NCI-H2196 (cell line): ENCODE measurements around the gene TMEM72.

Experiments used
- DNase-seq: peaks from one replicate; lab custom pipeline; 2025; ENCODE audit not compliant: unreplicated experiment; lab: John Stamatoyannopoulos, UW

Gene TMEM72

DNA sequence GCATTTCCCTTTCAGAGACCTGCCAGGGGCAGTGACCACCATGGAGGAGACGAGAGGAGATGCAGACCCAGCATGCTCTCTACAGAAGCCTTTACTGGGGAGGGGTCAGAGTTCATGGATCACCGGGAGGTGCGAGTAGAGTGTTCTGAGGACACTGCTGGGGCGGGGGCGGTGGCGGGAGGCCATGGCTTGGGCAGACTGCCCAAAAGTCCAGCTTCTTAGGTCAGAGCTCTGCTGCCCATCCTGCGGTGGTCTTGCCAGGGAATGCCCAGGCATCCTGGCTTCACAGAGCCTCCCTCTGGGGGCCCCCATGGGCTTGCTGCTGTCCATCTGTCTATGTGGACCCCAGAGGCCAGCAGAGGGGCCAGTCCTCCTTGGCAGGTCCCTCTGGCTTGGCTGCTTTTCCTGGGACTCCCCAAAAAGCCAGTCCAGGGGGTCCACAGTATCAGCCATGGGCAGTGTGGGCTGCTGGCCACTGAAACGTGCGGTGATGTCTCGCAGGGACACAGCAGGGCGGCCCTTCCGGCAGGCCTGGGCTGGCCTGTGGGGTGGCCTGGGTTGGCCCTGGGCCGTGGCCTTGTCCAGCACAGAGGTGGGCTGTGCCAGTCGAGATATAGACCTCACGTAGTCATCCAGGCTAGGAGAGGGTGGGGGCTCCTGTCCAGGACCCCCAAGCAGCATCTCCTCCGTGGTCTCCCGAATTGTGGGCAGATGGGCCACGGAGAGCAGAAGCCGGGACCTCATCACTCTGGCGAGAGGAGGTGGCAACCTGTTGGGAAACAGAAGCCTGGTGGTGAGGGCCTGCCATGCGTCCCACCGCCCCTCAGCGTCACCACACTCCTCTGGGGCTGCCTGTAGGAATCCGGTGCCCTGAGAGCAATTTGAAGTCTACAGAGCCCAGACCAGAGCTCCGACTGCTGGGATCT, 66.4 kb downstream of the TMEM72 start:
- DNase-seq: no peak

DNA sequence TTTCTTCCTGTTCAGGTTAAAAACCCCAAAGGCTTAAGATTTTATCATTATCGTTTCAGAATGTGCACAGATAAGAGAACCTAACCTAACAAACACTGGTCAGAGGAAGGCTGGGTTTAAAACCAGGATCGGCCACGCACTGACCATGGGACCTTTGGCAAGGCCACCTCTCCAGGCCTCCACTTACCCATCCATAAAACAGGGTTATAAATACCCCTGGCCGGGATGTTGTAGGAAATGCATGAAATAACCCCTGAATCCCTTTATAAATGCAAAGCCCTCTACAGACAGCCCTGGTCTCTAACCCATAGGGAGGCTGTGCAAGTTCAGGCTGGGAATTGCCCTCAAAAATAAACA, 67.1 kb downstream of the TMEM72 start:
- DNase-seq: no peak

DNA sequence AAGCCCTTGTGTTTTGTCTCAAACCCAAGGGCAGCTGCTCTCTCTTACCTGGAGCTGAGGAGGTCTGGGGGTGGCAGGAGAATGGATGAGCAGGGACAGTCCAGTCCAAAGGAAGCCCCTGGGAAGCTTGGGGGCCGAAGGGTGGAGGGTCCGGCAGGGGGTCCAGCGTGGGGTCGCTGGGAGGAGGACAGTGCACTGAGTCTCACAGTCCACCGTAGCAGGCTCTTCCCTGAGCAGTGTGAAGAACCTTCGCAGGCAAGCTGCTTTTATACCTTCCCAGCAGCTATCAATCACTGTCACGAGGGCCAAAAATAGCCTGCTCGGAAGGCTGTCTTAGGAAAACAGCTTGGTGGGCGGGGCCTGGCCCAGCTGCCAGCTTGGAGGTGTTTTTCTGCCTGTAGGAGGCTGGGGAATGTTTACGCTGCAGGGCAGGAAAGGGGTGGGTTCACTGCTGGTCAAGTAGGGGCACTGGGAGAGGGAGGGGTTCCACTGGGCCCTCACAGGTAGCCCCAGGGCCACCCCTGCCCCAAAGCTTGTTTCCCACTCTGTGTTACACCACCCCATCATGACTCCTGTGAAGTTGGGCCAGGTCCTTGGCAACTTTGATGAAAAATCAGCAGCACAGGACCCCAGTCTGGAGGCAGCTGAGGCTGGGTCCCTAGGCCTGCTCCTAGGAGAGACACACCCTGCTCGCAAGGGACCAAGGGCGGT, 67.6 kb downstream of the TMEM72 start, which contains the start of gene DEPP1:
DEPP1 (minus strand) TSS at position 240 of the 711 bp plus-strand sequence. CDS start 779 bp downstream, outside the sequence.
- peak; percentile 79 for DNase-seq

DNA sequence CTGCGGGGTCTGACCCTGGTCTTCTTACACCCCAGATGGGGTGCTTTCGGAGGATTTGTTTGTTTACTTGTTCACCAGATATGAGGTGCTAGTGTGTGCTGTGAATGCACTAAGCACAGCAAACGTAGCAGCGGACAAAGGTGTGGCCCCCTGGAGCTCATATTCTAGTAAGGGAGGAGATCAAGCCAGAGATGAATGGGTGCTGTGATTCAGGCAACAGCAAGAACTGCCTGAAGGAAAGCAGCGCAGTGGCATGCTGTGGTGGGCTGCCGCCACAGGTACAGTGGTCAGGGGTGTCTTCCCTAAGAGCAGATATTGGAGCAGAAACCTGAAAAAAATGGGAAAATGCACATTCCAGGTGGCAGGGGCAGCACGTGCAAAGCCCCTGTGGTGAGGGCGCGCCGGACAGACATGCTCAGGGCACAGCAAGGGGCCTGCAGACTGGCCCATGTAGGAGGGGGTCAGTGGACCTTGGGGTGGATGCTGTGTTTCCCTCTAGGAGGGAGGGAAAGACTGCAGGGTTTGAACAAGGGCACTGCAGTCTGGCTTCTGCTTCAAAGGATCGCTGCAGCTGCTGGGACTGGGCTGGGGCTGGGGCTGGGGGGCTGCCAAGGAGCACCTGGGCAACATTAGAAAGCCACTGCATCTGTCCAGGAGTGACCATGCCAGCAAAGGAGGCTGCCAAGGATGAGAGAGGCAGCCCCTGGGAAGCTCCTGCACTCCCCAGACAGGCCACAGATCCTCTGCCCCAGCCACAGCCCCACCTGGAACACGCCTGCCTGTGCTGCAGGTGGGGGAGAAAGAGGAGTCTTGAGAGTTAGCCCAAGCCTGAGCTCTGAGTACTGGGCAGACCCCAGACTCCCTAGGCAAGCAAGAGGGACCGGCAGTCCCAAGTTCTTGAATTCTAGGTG, 68.4 kb downstream of the TMEM72 start:
- no peak for DNase-seq

DNA sequence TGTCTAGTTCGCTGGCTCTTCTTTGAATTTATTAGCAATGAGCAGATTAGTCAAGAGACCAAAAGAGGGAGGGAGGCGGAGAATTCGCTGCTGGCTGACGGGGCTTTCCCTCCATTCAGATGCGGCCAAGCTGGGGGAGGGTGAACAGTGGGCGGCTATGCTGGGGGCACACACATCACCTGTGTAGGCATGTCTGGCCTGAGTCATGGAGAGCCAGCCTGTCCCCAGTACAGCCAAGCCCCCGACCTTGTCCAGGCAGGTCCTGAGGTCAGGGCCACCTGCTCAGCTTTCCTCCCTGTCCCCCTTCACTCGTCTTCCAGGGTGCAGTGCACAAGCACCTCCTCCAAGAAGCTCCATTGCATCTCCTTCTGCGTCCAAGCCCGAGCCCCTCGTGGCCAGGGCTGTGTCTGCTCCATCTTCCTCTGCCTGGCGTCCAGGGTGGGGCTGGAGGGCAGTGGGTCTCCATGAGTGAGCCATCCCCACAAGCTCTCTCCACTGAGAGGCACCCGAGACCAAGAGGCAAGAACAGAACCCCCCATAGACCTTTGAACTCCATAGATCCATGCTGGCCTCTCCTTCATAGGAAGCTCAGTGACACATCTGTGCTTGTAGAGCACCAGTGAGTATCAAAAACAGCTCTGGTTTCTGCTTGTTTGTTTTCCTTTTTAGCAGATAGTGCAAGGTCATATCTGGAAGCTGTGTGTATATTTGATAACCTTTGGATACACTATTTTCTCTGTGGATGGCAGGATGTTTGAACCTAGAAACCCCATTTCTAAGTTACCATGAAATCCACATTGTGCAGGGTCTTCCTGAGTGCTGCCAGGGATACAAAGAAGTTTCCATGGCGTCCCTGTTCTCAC, 69.4 kb downstream of the TMEM72 start:
- no peak for DNase-seq

DNA sequence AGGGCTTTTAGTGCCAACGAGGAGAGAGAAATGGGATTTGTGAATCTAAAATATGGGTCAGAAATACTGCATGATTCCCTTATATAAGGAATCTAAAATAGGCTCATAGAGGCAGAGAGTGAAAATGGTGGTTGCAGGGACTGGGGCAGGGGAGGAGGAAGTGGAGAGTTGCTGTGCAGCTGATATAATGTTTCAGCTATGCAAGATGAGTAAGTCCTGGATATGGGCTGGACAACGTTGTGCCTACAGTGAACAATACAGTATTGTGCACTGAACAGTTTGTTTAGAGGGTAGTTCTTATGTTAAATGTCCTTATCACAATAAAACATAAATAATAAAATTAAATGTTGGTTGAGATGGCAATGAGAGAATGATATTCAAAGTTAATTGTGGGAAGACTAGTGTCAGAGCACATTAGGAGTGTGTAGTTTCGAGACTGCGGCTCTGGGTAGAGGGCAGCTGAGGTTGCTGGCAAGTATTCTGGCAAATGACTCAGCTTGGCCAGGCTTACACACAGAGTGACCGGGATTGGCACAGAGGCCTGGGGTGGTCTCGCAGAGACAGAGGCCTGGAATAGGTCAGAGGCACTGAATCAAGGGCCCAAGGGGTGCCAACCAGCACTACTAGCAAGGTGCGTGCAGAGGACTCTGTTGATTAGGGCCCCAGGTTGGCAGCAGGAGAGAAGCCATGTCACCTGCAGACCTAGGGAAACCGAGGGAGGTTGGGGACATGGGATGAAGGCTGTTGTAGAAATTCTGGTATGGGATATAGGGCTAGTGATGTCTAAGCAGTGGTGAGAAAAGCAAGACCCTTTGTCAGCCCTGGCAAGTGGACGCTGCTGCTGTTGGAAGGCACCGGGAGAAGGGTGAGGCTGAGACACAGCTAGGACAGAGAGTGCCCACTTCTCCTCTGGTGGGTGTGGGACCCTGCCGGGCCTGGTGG, 70.3 kb downstream of the TMEM72 start:
- peak; percentile 23 for DNase-seq

DNA sequence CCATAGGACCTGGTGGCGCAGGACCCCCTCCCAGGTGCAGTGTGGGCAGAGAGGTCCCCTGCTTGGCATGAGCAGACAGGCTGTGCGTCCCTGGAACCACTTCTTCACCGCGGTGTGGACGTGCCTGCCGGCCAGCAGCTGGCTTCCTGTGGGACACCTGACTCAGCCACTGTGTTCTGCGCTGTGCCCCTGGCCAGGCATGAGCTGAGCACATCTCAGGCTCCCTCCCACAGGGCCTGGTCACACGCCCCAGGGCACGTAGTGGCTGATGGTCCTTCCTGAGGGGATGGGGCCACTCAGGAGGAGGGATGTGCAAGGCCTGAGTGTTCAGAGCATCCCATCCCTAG, 71.0 kb downstream of the TMEM72 start:
- DNase-seq: no peak

DNA sequence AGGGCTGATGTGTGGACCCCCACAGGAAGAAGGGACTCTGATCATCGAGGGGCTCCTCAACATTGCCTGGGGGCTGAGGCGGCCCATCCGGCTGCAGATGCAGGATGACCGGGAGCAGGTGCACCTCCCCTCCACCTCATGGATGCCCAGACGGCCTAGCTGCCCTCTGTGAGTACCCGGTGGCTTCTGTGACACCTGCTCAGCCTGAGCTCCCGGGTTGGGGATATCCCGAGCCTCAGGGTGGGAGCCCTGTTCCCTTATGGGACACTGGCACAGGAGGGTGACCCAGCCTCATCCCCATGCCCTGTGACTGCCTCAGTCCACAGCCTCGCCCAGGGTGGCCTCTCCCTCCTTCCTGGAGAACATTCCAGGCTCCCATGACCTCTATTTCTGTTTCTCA, 71.4 kb downstream of the TMEM72 start:
- no peak for DNase-seq

DNA sequence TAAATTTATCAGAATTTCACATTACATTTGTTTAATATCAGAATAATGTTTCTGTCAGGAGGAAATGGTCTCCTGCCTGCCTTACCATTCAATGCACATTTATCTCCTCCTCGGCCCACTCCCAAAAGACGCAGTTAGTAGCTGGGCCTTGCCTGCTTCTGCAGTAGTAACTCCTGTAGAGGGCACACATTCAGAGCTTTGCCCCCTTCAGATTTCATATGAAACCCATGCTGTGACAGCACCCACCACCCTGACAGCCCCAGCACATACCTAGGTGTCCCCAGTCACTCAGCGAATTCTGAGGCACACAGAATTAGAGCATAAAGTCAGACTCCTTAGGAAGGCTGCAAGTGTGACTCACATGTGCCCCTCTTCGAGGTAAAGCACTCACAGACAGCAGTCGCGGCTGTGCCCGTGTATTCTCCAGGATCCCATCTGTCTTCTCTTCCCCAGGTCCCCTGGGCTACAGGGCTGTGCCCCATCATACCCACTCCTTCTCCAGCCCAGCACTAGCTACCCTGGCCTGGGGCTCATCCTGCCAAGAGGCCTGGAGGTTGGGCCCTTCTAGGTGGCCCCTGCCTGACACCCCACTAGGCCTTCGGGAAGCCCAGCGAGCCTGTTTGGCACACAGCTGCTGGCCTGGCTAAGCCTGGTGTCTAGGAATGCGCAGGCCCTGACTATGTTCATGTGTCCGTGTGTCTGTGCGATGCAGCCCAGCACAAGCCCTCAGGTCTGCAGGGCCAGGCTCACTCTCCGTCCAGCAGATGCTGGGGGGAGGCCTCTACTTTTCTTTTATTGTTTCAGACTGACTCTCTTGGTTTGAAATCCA, 72.1 kb downstream of the TMEM72 start:
- DNase-seq: no peak

DNA sequence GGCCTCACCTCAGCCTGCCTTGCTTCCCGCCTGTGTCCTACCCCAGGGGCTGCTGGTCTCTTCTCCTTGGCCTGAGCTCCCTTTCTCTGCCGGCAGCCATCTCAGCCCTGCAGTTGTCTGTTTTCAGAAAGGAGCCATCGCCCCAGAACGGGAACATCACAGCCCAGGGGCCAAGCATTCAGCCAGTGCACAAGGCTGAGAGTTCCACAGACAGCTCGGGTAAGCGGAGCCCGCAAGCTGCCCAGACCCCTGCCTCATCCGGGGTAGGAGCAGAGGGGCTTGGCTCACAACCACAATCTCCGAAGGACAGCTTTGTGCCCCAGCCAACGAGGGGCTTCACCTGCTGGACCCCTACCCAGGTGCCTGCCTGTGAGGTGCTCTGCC, 72.8 kb downstream of the TMEM72 start:
- DNase-seq: no peak

DNA sequence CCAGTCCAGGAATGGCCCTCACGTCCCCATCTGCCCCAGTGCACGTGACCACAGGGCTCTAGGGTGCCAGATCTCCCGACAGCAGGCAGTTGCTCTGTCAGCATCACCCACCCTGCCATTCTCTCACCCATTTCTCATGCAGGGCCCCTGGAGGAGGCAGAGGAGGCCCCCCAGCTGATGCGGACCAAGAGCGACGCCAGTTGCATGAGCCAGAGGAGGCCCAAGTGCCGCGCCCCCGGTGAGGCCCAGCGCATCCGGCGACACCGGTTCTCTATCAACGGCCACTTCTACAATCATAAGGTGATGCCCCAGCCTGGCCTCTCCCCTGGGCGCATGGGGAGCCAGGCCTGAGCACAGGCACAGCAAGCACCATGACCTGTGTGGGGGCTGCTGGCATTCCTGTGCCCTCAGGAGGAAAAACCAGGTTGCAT, 73.5 kb downstream of the TMEM72 start:
- no peak for DNase-seq

DNA sequence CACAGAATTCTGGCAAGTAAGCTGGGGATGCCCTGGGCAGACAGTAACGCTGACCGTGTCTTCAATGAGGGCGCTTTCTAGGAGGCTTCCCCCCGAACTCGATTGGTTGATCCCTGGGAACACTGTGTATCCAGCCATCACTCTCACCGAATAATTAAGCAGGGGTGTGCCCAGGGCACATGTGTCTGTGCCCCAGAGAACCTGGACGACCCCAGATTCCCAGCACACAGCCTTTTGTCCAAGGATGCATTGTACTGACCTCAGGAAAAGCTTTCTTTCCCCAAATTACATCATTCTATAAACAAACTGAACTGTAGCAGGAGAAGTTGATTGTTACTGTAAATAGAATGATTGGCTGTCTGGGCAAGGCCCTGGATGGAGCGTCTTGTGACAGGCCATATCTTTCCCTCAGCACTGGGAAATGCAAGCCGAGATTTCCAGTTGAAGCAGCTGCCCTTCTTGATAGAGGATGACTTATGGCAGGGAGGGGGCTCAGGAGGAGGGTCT, 74.1 kb downstream of the TMEM72 start:
- DNase-seq: no peak

DNA sequence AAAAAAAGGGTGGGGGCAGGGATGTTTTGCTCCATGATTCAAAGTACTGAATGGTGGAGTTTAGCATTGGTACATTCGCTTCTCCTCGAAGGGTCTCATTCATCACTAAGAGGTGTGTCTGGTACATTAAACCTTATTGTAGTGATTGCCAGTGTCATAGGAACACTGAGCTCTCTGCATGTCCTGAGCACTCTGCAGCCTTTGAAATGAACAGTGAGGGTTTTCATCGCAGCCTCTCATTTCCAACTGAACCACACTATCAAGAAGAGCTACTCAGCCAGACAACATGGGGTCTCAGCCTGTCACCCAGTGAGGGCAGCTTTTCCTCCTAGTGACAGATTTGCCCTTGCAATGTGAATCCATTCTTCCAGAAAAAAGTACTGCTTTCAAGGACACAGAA, 75.0 kb downstream of the TMEM72 start:
- no peak for DNase-seq
